HG03571 (cell line): ENCODE results near the gene GLUL.
"Not testable (repeated sequence)": the region's sequence is repeated elsewhere in the genome, so short reads cannot be mapped to it uniquely, and the experiment has no call there.

Source experiments
- ATAC-seq: cut with Tn5 transposase; IDR thresholded peaks from one replicate; pipeline ENCODE4 v1.9.1; 2021; ENCODE audit not compliant: unreplicated experiment

The GLUL gene

GRCh38 chr1:182368903-182369302, 22.7 kb downstream of the GLUL start:
- no peak for ATAC-seq

DNA sequence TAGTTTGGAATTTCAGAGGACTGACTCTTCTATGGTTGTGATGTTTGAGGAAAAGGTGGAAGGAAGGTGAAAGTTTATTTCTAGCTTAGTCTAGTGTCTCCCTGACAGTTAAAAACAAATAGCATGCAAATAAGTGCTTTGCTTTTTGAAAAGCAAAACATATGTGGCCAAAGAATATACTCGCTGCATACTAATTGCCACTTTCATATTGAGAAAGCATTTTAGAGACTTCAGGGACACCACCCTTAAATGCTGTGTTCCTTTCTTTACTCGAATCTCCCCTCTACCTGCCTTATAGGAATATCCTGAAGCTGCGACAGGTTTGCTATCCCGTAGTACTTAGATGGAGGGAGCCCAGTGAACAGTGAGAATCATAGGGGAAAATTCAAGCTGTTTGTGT, 23.2 kb downstream of the GLUL start:
- no peak for ATAC-seq

DNA sequence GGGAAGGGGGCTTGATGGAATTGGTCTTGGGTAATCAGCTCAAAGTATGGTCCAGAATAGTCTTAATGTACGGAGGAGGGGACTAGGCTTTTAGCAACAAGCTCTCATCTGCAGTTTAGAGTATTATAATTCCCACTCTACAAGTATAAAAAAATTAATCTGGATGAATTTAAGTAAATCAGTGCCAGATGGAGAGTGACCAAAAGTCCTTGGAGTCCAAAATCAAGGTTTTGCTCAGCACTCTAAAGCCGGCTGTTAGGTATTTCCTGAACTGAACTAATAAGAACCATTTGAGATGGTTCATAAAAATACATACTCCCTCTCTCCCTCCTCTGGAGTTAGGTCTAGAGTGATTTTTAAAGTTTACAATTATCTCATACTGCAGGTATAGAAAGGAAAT, 23.7 kb downstream of the GLUL start:
- no peak for ATAC-seq

GRCh38 chr1:182366596-182366995, 25.0 kb downstream of the GLUL start:
- no peak for ATAC-seq

GRCh38 chr1:182359645-182360044, 31.9 kb downstream of the GLUL start:
- no peak for ATAC-seq

DNA sequence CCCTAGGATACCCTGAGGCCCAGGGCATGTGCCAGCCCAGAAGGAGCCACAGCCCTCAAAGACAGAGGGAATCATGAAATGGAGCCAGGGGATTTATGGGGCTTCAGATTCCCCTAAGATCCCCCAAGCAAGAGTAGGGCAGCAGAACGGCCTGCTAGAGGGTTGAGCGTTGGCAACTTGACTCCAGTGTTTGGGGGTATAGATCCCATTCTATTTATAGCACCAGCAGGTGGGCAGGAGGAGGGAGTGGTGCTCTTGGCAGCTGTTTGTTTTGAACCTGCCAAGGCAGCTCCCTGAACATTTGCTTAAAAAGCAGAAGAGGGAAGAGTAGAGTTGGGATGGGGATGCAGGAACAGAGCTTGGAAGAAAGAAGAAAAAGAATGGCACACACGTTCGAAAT, 33.7 kb downstream of the GLUL start:
- ATAC-seq, result no peak

- no peak for ATAC-seq
These were observed 34.4 kb downstream of the GLUL start for GRCh38 chr1:182357171-182357570.

DNA sequence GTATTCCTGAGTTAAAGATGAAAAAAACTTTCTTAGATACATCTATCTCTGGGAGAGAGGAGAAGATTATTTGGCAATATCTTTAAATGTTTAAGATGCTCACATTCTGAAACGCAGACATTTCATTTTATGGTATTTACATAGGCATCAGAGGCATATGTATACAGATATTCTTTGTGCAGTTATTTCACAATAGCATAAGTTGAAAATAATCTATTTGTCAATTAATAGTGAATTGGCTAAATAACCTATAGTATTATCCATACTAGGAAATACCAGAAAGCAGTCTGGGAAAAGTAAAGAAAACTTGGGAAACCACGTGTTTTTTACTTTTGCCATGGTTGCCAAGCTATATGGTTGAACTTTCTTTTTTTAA, 35.9 kb downstream of the GLUL start:
- ATAC-seq, result no peak

DNA sequence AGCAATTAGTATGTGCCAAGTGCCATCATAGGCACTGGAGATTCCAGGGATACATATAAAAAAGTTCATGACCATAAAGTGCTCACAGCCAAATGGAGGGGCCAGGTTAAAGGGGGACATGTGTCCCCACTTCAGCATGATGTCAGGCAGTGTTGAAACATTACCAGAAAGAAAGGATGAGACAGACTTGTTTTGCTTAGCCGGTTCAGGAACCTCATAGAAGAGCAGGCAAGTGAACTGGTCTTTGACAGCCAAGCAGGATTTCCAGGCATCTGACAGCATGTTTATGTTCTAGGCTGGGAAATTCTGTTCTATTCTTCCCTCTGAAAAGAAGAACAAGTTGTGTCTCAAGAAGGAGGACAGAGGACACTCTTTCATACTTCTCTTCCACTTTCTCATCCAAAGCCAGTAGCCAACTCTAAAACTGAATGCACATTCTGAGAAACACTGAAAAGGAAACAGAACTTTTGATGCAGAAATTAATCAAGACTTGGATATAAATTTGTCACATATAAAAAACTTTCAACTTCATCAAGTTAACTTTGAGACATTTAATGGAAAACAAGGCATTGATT, 39.7 kb downstream of the GLUL start:
- ATAC-seq, result no peak

- no peak for ATAC-seq
These were observed 40.8 kb downstream of the GLUL start for GRCh38 chr1:182350839-182351238.

- ATAC-seq, result no peak
These were observed 42.4 kb downstream of the GLUL start for GRCh38 chr1:182348961-182349747.

GRCh38 chr1:182347019-182347418, 44.6 kb downstream of the GLUL start:
- no peak for ATAC-seq

GRCh38 chr1:182340233-182341058, 51.1 kb downstream of the GLUL start:
- ATAC-seq, result no peak

DNA sequence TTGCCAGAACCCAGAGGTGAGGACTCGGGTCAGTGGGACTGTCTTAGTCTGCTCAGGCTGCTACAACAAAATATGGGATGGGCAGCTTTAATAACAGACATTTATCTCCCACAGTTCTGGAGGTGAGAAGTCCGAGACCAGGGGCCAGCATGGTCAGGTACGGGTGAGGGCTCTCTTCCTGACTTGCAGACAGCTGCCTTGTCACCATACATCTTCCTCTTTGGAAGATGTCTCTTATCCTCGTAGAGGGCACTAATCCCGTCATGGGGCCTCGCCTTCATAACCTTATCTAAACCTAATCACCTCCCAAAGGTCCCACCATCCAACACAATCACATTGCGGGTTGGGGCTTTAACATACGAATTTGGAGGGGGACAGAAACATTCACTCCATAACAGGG, 51.9 kb downstream of the GLUL start:
- no peak for ATAC-seq

DNA sequence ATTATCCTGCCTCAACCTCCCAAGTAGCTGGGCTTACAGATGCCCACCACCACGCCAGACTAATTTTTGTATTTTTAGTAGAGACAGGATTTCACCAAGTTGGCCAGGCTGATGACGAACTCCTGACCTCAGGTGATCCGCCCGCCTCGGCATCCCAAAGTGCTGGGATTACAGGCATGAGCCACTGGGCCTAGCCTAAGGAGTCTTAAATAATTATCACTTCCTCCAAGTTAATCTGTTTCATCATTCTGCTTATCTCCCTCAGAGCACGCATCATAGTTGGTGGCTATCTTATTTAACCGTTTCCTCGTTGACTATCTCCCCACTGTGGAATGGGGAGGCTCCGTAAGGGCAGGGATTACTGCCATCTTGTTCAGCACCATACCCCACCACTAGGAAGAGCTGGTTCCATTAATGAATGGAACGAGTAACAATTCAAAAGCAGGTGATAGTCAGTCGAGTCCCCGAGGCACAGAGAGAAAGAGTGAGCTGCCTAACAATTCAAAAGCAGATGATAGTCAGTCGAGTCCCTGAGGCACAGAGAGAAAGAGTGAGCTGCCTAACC, 52.7 kb downstream of the GLUL start:
- ATAC-seq, result no peak

DNA sequence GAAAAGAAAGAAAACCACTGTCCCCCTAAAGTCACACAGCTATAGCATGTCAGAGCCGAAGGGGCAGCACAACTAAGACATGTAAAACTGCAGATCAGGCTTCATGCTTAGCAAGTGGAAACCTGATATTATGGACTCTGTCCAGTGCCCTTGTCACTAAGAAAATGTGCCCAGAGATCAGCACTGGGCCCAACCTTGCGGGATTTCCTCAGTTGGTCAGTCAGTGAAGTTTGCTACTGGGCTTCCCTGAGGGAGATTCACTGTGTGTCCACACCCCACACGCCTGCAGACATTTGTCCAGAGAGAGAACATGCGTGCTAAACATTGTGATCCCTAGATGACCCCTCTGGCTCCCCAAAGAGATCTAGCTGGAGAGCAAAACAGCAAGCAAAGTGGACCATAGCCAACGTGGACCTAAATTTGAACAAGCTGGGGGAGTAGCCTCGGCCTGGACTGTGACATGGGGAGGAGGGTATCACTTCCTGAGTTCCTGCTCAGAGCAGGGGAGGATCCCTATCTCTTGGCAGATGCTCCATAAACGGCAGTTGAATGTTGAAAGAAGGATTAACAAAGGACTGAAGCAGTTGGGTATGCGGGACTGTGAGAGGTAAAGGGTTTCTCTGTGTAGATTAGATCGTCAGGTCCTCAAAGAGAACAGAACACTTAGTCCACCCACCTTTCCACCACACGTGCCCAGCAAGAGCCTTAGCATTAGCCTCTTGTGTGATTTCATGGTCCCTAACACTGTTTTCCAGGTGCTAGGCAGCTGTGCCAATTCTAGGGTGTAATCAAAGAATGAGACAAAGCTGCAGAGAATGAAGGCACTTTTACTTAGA, 53.6 kb downstream of the GLUL start:
- no peak for ATAC-seq

GRCh38 chr1:182335771-182336566, 55.6 kb downstream of the GLUL start:
- no peak for ATAC-seq

DNA sequence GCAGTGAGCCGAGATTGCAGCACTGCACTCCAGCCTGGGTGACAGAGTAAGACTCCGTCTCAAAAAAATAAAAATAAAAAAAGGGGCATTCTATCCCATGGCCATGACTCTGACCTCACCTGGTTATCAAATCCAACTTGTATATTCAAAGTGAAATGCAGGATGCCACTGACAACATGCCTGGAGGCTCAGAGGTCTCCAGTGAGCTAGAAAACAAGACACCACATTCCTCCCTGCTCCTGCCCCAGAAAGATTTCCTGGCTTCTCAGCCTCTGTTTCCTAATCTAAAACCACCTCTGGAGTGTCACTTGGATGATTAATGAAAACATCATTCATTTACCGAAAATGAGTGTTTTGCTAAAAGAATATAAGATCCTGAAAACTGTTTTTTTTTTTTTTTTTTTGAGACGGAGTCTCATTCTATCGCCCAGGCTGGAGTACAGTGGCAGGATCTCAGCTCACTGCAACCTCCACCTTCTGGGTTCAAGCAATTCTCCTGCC, 58.5 kb downstream of the GLUL start:
- not testable (repeated sequence) for ATAC-seq

- ATAC-seq, result no peak
These were observed 59.1 kb downstream of the GLUL start for GRCh38 chr1:182332261-182333060.
